Pancreas (tissue), 10 donors: ENCODE measurements around the gene TRAPPC3. TPM values are rescaled to one million over a fixed set of nuclear protein-coding genes. Genes with fewer than 3 reads are reported as not detected.

ENCODE experiments used
- ATAC-seq, 4 donors: fragments of 200-7000 bp; cut with Tn5 transposase; one replicate each; pipeline versions ENCODE4 v1.8.0 to v1.9.1; 2020; ENCODE audit warnings: mild to moderate bottlenecking in 4 of 4, moderate library complexity in 4 of 4
- DNase-seq, 6 donors: peaks; one replicate each; pipeline ENCODE4 v3.0.0-alpha.2; 2020
- FAIRE-seq: peaks from 2 replicates; lab custom pipeline; 2012; peaks lifted over from hg19 to GRCh38; lab: Jason Lieb, UNC
- H3K27ac ChIP-seq, 4 donors: fragments of 200-600 bp; sonication (generic); 1 replicate in 3 of 4; 2 replicates in 1 of 4; pipeline versions ENCODE4 v1.5.0 to v1.8.0; 2020
- H3K27me3 ChIP-seq, 4 donors: fragments of 200-600 bp; one replicate each; pipeline ENCODE4 v1.8.0; 2021
- H3K36me3 ChIP-seq, 3 donors: fragments of 200-600 bp; sonication (generic) in 1 of 3; one replicate each; pipeline versions ENCODE4 v1.5.0 to v1.8.0; 2020 to 2021
- H3K4me1 ChIP-seq, 3 donors: fragments of 200-600 bp; one replicate each; pipeline ENCODE4 v1.8.0; 2021
- H3K4me3 ChIP-seq, 4 donors: fragments of 200-600 bp; sonication (generic) in 2 of 4; one replicate each; pipeline versions ENCODE4 v1.5.0 to v1.8.0; 2020 to 2021
- H3K9me3 ChIP-seq, 4 donors: fragments of 200-600 bp; one replicate each; pipeline ENCODE4 v1.8.0; 2021
- CTCF ChIP-seq, 4 donors: fragments of 200-600 bp; sonication (generic) in 3 of 4; IDR thresholded peaks; one replicate each; pipeline versions ENCODE4 v1.5.0 to v1.8.0; 2021; ENCODE audit warnings: antibody characterized with exemption in 4 of 4
- WGBS, 2 donors: extraction: QIAGEN DNeasy Blood & Tissue Kit; methylation state at CpG; one replicate each; pipeline ENCODE4 v1.1.7; 2013; 5-methylcytosine and 5-hydroxymethylcytosine counted together
- intact Hi-C, 3 donors: fragments of 100-400 bp; cut with DNase I; formaldehyde crosslinking; loops; one replicate each; pipeline versions ENCODE4 v1.11.1 to v1.14.2; 2022
- polyA plus RNA-seq, 2 donors: library from polyadenylated mRNA; stranded (reverse); fragments of 200-250 nt; gene quantifications; one replicate each; pipeline ENCODE4 v1.2.3, GENCODE V29; 2013
- total RNA-seq, 6 donors: library from RNA; stranded (reverse); fragmentation: NEBNext Ultra II Directional in 4 of 6; extraction: Animal tissue kit (Norgen Biotek cat#: 25700) in 4 of 6; gene quantifications; one replicate each; pipeline versions ENCODE4 v1.2.1 to v1.2.4, GENCODE V29; 2021 to 2023
- donor health status: healthy with polysubstance abuse.
- donor health status: DM: no; HTN: no; CAD: no; lungs with moderate emphysema.
- donor health status: DM: no; HTN: no; CAD: no.
- donor health status: control.
- donor health status: control.
- donor health status: Bipolar disorder and iron deficiency.
- donor health status: DM: yes; HTN: yes; CAD: no.
- donor health status: DM: no; HTN: no; CAD: no.
- donor health status: DM: no; HTN: no; CAD: no.
- donor health status: DM: yes; HTN: yes; CAD: no.

The TRAPPC3 gene
- total and polyA plus RNA-seq, 8 donors, result 21.8 to 41.5 (median 27.0) TPM

GRCh38 chr1:36111151-36111550, 38.1 kb downstream of the TRAPPC3 start:
- no peaks in the 10 kb centered on the region for H3K9me3 ChIP-seq
- DNase-seq, result no peak
- no peak for FAIRE-seq
- no peaks in the 10 kb centered on the region for H3K4me1 ChIP-seq
- intact Hi-C loops, result no loop called here
- H3K27ac ChIP-seq, result no peak overlapping the region
- WGBS, 2 donors, result 52 to 56% methylated on average over 4 of the region's 4 CpGs
- no peaks in the 10 kb centered on the region for H3K36me3 ChIP-seq
- no peaks in the 10 kb centered on the region for H3K27me3 ChIP-seq
- no peak for ATAC-seq
- no peak for TF ChIP-seq CTCF (IDR thresholded peaks at IDR 0.05)
- H3K4me3 ChIP-seq, result no peak overlapping the region

GRCh38 chr1:36109041-36109679, 40.1 kb downstream of the TRAPPC3 start:
- intact Hi-C loops, result no loop called here
- no peak for FAIRE-seq
- peak in 2 of 4 donors; percentile 11 to 49 for ATAC-seq

GRCh38 chr1:36108314-36108713, 41.0 kb downstream of the TRAPPC3 start:
- WGBS, 2 donors, result 61 to 71% methylated on average over 14 of the region's 14 CpGs
- intact Hi-C loops, result no loop called here
- H3K4me1 ChIP-seq, result no peaks in the 10 kb centered on the region
- no peaks in the 10 kb centered on the region for H3K27me3 ChIP-seq
- FAIRE-seq (no peak), DNase-seq (no peak), ATAC-seq (no peak)
- no peaks in the 10 kb centered on the region for H3K9me3 ChIP-seq
- no peaks in the 10 kb centered on the region for H3K36me3 ChIP-seq
- H3K27ac ChIP-seq, result no peak overlapping the region
- H3K4me3 ChIP-seq, result no peak overlapping the region
- no peak for TF ChIP-seq CTCF (IDR thresholded peaks at IDR 0.05)

More at GRCh38 chr1:36109041-36109679, 40.1 kb downstream of the TRAPPC3 start:
- Histone ChIP-seq H3K4me1 (no peaks in the 10 kb centered on the region), H3K27me3 (no peaks in the 10 kb centered on the region), H3K36me3 (no peaks in the 10 kb centered on the region), H3K9me3 (no peaks in the 10 kb centered on the region), H3K27ac (no peak overlapping the region), H3K4me3 (no peak overlapping the region)
- WGBS, 2 donors, result 82 to 88% methylated on average over 11 of the region's 11 CpGs
- DNase-seq, result no peak
- TF ChIP-seq CTCF (IDR thresholded peaks at IDR 0.05), result no peak

GRCh38 chr1:36107394-36107793, 41.9 kb downstream of the TRAPPC3 start:
- intact Hi-C loops, result no loop called here
- H3K36me3 ChIP-seq, result no peaks in the 10 kb centered on the region
- no peak for DNase-seq
- WGBS, 2 donors, result 71 to 74% methylated on average over 9 of the region's 9 CpGs
- FAIRE-seq, result no peak
- H3K27ac ChIP-seq, result no peak overlapping the region
- no peak overlapping the region for H3K4me3 ChIP-seq
- TF ChIP-seq CTCF (IDR thresholded peaks at IDR 0.05), result no peak
- ATAC-seq, result no peak
- H3K27me3 ChIP-seq, result no peaks in the 10 kb centered on the region
- H3K4me1 ChIP-seq, result no peaks in the 10 kb centered on the region
- no peaks in the 10 kb centered on the region for H3K9me3 ChIP-seq

GRCh38 chr1:36106269-36106668, 43.0 kb downstream of the TRAPPC3 start:
- H3K9me3 ChIP-seq, result no peaks in the 10 kb centered on the region
- FAIRE-seq, result no peak

More at GRCh38 chr1:36106269-36106668, 43.0 kb downstream of the TRAPPC3 start:
- Histone ChIP-seq H3K27ac (no peak overlapping the region), H3K36me3 (no peaks in the 10 kb centered on the region), H3K4me3 (no peak overlapping the region), H3K27me3 (no peaks in the 10 kb centered on the region), H3K4me1 (no peaks in the 10 kb centered on the region)
- DNase-seq (no peak), ATAC-seq (no peak)
- 43 to 50% methylated on average over 5 of the region's 5 CpGs for WGBS, 2 donors
- no peak for TF ChIP-seq CTCF (IDR thresholded peaks at IDR 0.05)
- intact Hi-C loops, result no loop called here
